Measurements from ENCODE around the gene ARID3B. TPM values are rescaled to one million over a fixed set of nuclear protein-coding genes. Genes with fewer than 3 reads are reported as not detected.

Gene ARID3B
- polyA plus RNA-seq, 1 of the 3 experiments (the other 2 are of a cell fraction): 3.0 TPM

GRCh38 chr15:74615508-74616365 is 74.7 kb downstream of the ARID3B start, which contains the start of gene CLK3 (continued):
- TF ChIP-seq ZBTB33 (IDR thresholded peaks at IDR 0.05; ENCODE audit: borderline replicate concordance, low read depth) (no peak), TCF12 (IDR thresholded peaks at IDR 0.05) (no peak; the same call in 1 of the 2 replicates), RFX5 (IDR thresholded peaks at IDR 0.05; ENCODE audit: low read length) (no peak), CHD2 (IDR thresholded peaks at IDR 0.05; ENCODE audit: low read length, partially characterized antibody) (peak; percentile 27), JUND (IDR thresholded peaks at IDR 0.05) (no peak), MEF2A (IDR thresholded peaks at IDR 0.05; ENCODE audit: borderline replicate concordance, low read depth) (peak; percentile 23; the same call in 1 of the 2 replicates), REST (IDR thresholded peaks at IDR 0.05; ENCODE audit: low read depth, low read length) (no peak; the same call in 1 of the 2 replicates), FOXJ3 (CRISPR knock-in tag; IDR thresholded peaks at IDR 0.05) (no peak), PBX3 (IDR thresholded peaks at IDR 0.05) (peak; percentile 40; the same call in 1 of the 2 replicates)

GRCh38 chr15:74616366-74616939 is 75.4 kb downstream of the ARID3B start:
- Histone ChIP-seq H3K4me2 (peak overlapping the region; percentile 96), H3K9me2 (no peaks in the 10 kb centered on the region), H3K4me3 (ENCODE audit: low read depth in 2 of 2, low read length in 1 of 2) (peak overlapping the region; percentile 98 to 99), H3K27me3 (ENCODE audit: insufficient read depth) (no peaks in the 10 kb centered on the region), H4K20me1 (ENCODE audit: insufficient read depth) (peaks cover 55% of the 10 kb centered on the region), H3K9ac (peak overlapping the region; percentile 98), H3F3A (replicated peaks; ENCODE audit: insufficient read depth) (peaks cover 23% of the 10 kb centered on the region), H3K27ac (ENCODE audit: low read depth in 2 of 2, low read length in 1 of 2) (peak overlapping the region; percentile 87 to 92), H3K9me3 (no peaks in the 10 kb centered on the region), H3K36me3 (replicated peaks in 1 of 2; ENCODE audit: control insufficient read depth in 1 of 2, insufficient read depth in 2 of 2, low read length in 1 of 2) (peaks cover 2 to 31% of the 10 kb centered on the region in 2 experiments), H3K79me2 (ENCODE audit: insufficient read depth) (peaks cover 67% of the 10 kb centered on the region), H3K4me1 (ENCODE audit: control insufficient read depth in 1 of 2, insufficient read depth in 2 of 2, low read depth in 1 of 2, low read length in 1 of 2) (peaks cover 0 to 25% of the 10 kb centered on the region in 2 experiments; a peak in 2 of 4 replicates), H2AFZ (ENCODE audit: low read depth) (no peak overlapping the region)
- ChIA-PET POLR2A (interaction anchor here (0.9 to 4.3 kb wide), 5 partner anchors 10 to 155 kb away, joined by 4 to 33 read pairs (median 21); partner anchors contain the start of genes ARID3B and UBL7), CTCF (interaction anchor here (0.9 to 39.4 kb wide), 11 partner anchors 9 to 624 kb away, joined by 3 to 1109 read pairs (median 5); partner anchors contain the start of genes ARID3B and CSK)
- DNase-seq: peak; percentile 68
- 5% methylated on average over 8 of the region's 18 CpGs for WGBS (ENCODE audit: low lambda C conversion rate)
- TF ChIP-seq GATA2 (CRISPR knock-in tag; IDR thresholded peaks at IDR 0.05): 0 out of 2 replicates have a peak, but pooled peaks have one; percentile 3
- no peak for TF ChIP-seq EZH2phosphoT487 (IDR thresholded peaks at IDR 0.05; ENCODE audit: borderline replicate concordance, low read depth)
- TF ChIP-seq GABPA (IDR thresholded peaks at IDR 0.05; ENCODE audit: low read depth): no peak
- 0 out of 2 replicates have a peak, but pooled peaks have one; percentile 16 for TF ChIP-seq SIN3A (IDR thresholded peaks at IDR 0.05; ENCODE audit: borderline replicate concordance, low read depth, low read length)
- no peak; the same call in 1 of the 2 replicates for TF ChIP-seq SMC3 (IDR thresholded peaks at IDR 0.05; ENCODE audit: low read depth, low read length)
- no peak for TF ChIP-seq RAD21 (IDR thresholded peaks at IDR 0.05; ENCODE audit: low read length)
- no peak for TF ChIP-seq EP300 (IDR thresholded peaks at IDR 0.05; ENCODE audit: borderline replicate concordance in 1 of 2, low read depth in 1 of 2, low read length in 1 of 2)
- TF ChIP-seq MXI1 (IDR thresholded peaks at IDR 0.05; ENCODE audit: low read depth, low read length): 0 out of 2 replicates have a peak, but pooled peaks have one; percentile 38
- peak; percentile 47; the same call in 1 of the 2 replicates for TF ChIP-seq NFIC (IDR thresholded peaks at IDR 0.05; ENCODE audit: borderline replicate concordance)
- peak; percentile 50; the same call in 1 of the 2 replicates for TF ChIP-seq POLR2AphosphoS5 (IDR thresholded peaks at IDR 0.05; ENCODE audit: low read depth, low read length)
- no peak for TF ChIP-seq NRF1 (IDR thresholded peaks at IDR 0.05; ENCODE audit: low read depth, low read length)
- TF ChIP-seq USF1 (IDR thresholded peaks at IDR 0.05; ENCODE audit: borderline replicate concordance, low read depth): no peak
- no peak for TF ChIP-seq TCF12 (IDR thresholded peaks at IDR 0.05)
- TF ChIP-seq TAF1 (IDR thresholded peaks at IDR 0.05; ENCODE audit: borderline replicate concordance, low read depth, low read length): no peak
- TF ChIP-seq ELF1 (IDR thresholded peaks at IDR 0.05): peak; percentile 30; the same call in 1 of the 2 replicates

Data from SK-N-SH (cell line).